Prostate gland (tissue), 2 donors: Measurements from ENCODE around the gene SBK2. TPM values are rescaled to one million over a fixed set of nuclear protein-coding genes. Genes with fewer than 3 reads are reported as not detected.

Experiments used
- DNase-seq: peaks from one replicate; pipeline ENCODE4 v3.0.0-alpha.2; 2019; ENCODE audit warnings: low spot score
- H3K27ac ChIP-seq, 2 donors: fragments of 200-600 bp; sonication (generic); 2 replicates each; pipeline ENCODE4 v1.5.1; 2017 to 2019
- H3K27me3 ChIP-seq: fragments of 200-600 bp; sonication (generic); replicated peaks from 2 replicates; pipeline ENCODE4 v1.5.1; 2019; ENCODE audit not compliant: insufficient read depth
- H3K36me3 ChIP-seq, 2 donors: fragments of 200-600 bp; sonication (generic); 1 replicate in 1 of 2; 2 replicates in 1 of 2; pipeline versions ENCODE4 v1.5.1 to v1.8.1; 2017 to 2019
- H3K4me1 ChIP-seq: fragments of 200-600 bp; sonication (generic); replicated peaks from 2 replicates; pipeline ENCODE4 v1.5.1; 2019
- H3K4me3 ChIP-seq, 2 donors: fragments of 200-600 bp; sonication (generic); 2 replicates each; pipeline ENCODE4 v1.5.1; 2017 to 2019
- H3K9me3 ChIP-seq: fragments of 200-600 bp; sonication (generic); 2 replicates; pipeline ENCODE4 v1.5.1; 2017
- CTCF ChIP-seq, 4 experiments: fragments of 200-600 bp in 2 of 4; fragments of 450-650 bp in 2 of 4; sonication (generic) in 2 of 4; IDR thresholded peaks; 1 replicate in 3 of 4; 2 replicates in 1 of 4; pipeline ENCODE4 v1.5.1; 2016 to 2019; ENCODE audit warnings: antibody characterized with exemption in 4 of 4, mild to moderate bottlenecking in 2 of 4, moderate library complexity in 2 of 4
- POLR2A ChIP-seq: fragments of 450-650 bp; IDR thresholded peaks from one replicate; pipeline ENCODE4 v1.6.1; 2016; ENCODE audit warnings: antibody characterized with exemption, mild to moderate bottlenecking
- POLR2AphosphoS5 ChIP-seq: sonication (generic); formaldehyde crosslinking; IDR thresholded peaks from one replicate; pipeline ENCODE4 v1.6.1; 2017; ENCODE audit warnings: antibody characterized with exemption
- WGBS: methylation state at CpG from one replicate; pipeline ENCODE4 v1.1.5; 2018; 5-methylcytosine and 5-hydroxymethylcytosine counted together
- intact Hi-C: fragments of 100-400 bp; cut with DNase I; formaldehyde crosslinking; loops from one replicate; pipeline ENCODE4 v1.14.2; 2022
- total RNA-seq, 2 donors: library from RNA; depleted of rRNA; stranded (reverse); fragments of >200 nt; gene quantifications; one replicate each; pipeline ENCODE4 v1.1.0, GENCODE V29; 2016

SBK2 gene
- total RNA-seq, 2 donors from 2014 or later = not detected

DNA sequence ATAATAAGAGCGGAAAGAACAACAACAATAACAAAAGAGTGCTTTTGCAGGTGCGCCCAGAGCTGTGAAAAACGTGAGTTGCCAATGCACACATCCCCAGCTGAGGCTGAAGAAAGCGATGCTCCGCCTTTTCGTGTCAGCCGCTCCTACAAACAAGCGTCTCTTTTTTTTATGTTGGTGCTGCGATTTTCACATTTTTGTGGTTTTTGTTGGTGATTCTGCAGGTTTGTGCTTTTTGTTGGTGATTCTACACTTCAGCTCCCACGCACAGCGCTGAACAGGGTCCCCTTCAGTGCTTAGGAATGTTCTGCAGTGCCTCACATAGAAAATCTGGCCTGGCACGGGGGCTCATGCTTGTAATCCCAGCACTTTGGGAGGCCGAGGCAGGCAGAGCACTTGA lies 15.7 kb upstream of the SBK2 start:
- Histone ChIP-seq H3K4me1 (no peaks in the 10 kb centered on the region), H3K27me3 (no peaks in the 10 kb centered on the region), H3K27ac (no peak overlapping the region), H3K36me3 (no peaks in the 10 kb centered on the region), H3K9me3 (no peaks in the 10 kb centered on the region), H3K4me3 (no peak overlapping the region)
- WGBS = 27% methylated on average over 13 of the region's 13 CpGs
- intact Hi-C loops = no loop called here
- TF ChIP-seq POLR2AphosphoS5 (no peak), POLR2A (no peak), CTCF (IDR thresholded peaks at IDR 0.05) (no peak)
- no peak for DNase-seq

- intact Hi-C loops = no loop called here
- no peak for DNase-seq
- Histone ChIP-seq H3K9me3 (no peaks in the 10 kb centered on the region), H3K27ac (no peak overlapping the region), H3K36me3 (no peaks in the 10 kb centered on the region), H3K4me1 (no peaks in the 10 kb centered on the region), H3K4me3 (no peak overlapping the region), H3K27me3 (no peaks in the 10 kb centered on the region)
- 50% methylated on average over 5 of the region's 5 CpGs for WGBS
- TF ChIP-seq POLR2A (no peak), CTCF (IDR thresholded peaks at IDR 0.05) (no peak)
Measured at GRCh38 chr19:55552206-55552605, 15.3 kb upstream of the SBK2 start.

- no peak overlapping the region for H3K27ac ChIP-seq
- intact Hi-C loops = no loop called here
- H3K27me3 ChIP-seq = no peaks in the 10 kb centered on the region
- no peak overlapping the region for H3K4me3 ChIP-seq
- 65% methylated on average over 7 of the region's 7 CpGs for WGBS
- no peaks in the 10 kb centered on the region for H3K9me3 ChIP-seq
- no peak for DNase-seq
- no peaks in the 10 kb centered on the region for H3K4me1 ChIP-seq
- TF ChIP-seq POLR2A (no peak), POLR2AphosphoS5 (no peak), CTCF (IDR thresholded peaks at IDR 0.05) (no peak)
- H3K36me3 ChIP-seq = no peaks in the 10 kb centered on the region
Measured at GRCh38 chr19:55550321-55550650, 13.4 kb upstream of the SBK2 start.

DNA sequence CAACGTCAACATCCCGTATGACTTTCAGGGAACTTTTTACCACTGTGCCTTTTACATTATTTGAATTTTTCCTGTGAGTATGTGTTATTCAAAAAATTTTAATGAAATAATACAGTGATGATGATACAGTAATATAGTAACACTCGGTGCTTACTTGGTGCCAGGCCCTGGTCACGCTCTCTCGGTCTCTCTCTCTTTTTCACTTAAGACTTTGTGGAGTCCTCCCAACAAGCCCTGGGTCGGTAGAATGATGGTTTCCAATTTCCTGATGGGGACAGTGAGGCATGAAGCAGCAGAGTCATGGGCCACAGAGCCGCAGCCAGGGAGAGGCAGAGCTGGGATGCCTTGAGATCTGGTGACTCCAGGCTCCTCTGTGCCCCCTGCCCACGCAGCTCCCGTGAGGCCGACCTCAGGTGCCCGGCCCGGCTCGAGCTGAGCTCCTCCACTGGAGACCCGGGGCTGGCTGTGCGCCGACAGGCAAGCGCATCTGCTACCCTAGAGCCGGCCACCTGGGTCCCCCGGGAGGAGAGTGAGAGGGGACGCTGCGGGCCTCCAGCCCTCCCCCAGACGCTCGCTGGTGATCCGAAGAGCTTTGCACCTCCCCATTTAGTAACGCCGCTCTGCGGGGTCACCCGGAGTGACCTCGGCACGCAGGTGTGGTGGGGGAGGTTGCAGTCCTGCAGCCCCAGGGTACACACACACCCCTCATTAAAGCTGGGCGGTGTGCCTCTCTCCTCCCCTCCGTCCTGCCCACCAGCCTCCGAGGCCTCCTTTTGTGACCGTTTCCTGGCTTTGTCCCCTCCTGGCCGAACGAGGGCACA lies 12.8 kb upstream of the SBK2 start:
- H3K27ac ChIP-seq = no peak overlapping the region
- no peaks in the 10 kb centered on the region for H3K36me3 ChIP-seq
- 19% methylated on average over 33 of the region's 36 CpGs for WGBS
- no peaks in the 10 kb centered on the region for H3K4me1 ChIP-seq
- no peaks in the 10 kb centered on the region for H3K9me3 ChIP-seq
- DNase-seq = no peak
- no peaks in the 10 kb centered on the region for H3K27me3 ChIP-seq
- TF ChIP-seq CTCF (IDR thresholded peaks at IDR 0.05) = no peak
- TF ChIP-seq POLR2A = no peak
- no peak for TF ChIP-seq POLR2AphosphoS5
- intact Hi-C loops = no loop called here
- no peak overlapping the region for H3K4me3 ChIP-seq
